Uterus (tissue), 4 donors: ENCODE measurements around the gene DDX41. TPM values are rescaled to one million over a fixed set of nuclear protein-coding genes. Genes with fewer than 3 reads are reported as not detected.

Experiments
- DNase-seq, 2 donors: peaks; one replicate each; pipeline ENCODE4 v3.0.0-alpha.2; 2019 to 2020
- H3K27ac ChIP-seq, 2 donors: fragments of 200-600 bp; sonication (generic); 1 replicate in 1 of 2; 2 replicates in 1 of 2; pipeline ENCODE4 v1.5.1; 2016 to 2018
- H3K27me3 ChIP-seq, 2 donors: fragments of 200-600 bp; sonication (generic); one replicate each; pipeline ENCODE4 v1.5.1; 2018 to 2019; ENCODE audit warnings: control low read depth in 1 of 2
- H3K36me3 ChIP-seq, 2 donors: fragments of 200-600 bp; sonication (generic); one replicate each; pipeline ENCODE4 v1.5.1; 2019; ENCODE audit warnings: control low read depth in 1 of 2
- H3K4me1 ChIP-seq, 2 donors: fragments of 200-600 bp; sonication (generic); one replicate each; pipeline ENCODE4 v1.5.1; 2018 to 2019; ENCODE audit warnings: control low read depth in 1 of 2
- H3K4me3 ChIP-seq, 2 donors: fragments of 200-600 bp; sonication (generic); 1 replicate in 1 of 2; 2 replicates in 1 of 2; pipeline ENCODE4 v1.5.1; 2018 to 2019; ENCODE audit warnings: mild to moderate bottlenecking in 1 of 2
- H3K9me3 ChIP-seq, 2 donors: fragments of 200-600 bp; sonication (generic); one replicate each; pipeline ENCODE4 v1.5.1; 2019; ENCODE audit warnings: control low read depth in 1 of 2
- POLR2A ChIP-seq, 2 donors: fragments of 450-650 bp; IDR thresholded peaks; one replicate each; pipeline ENCODE4 v1.6.1; 2016; ENCODE audit warnings: antibody characterized with exemption in 2 of 2, mild to moderate bottlenecking in 1 of 2, moderate library complexity in 1 of 2
- intact Hi-C: fragments of 100-400 bp; cut with DNase I; formaldehyde crosslinking; loops from one replicate; pipeline ENCODE4 v1.15.1; 2023; ENCODE audit warnings: low total_unique reads
- total RNA-seq, 4 donors: library from RNA; depleted of rRNA in 3 of 4; stranded (reverse); fragments of >200 nt in 3 of 4; gene quantifications; one replicate each; pipeline versions ENCODE4 v1.1.0 to v1.2.4, GENCODE V29; 2014 to 2023
- TF ChIP-seq, protein P1 (sequence below), 4 experiments: fragments of 200-600 bp in 2 of 4; fragments of 450-650 bp in 2 of 4; sonication (generic) in 2 of 4; IDR thresholded peaks; one replicate each; pipeline ENCODE4 v1.5.1; 2016 to 2019; ENCODE audit warnings: antibody characterized with exemption in 4 of 4, mild to moderate bottlenecking in 2 of 4, moderate library complexity in 1 of 4
- donor health status: DM: yes; HTN: yes; CAD: no.

DDX41 gene
- total RNA-seq, 4 donors from 2014 or later, result 61.0 to 146 (median 95.6) TPM

DNA sequence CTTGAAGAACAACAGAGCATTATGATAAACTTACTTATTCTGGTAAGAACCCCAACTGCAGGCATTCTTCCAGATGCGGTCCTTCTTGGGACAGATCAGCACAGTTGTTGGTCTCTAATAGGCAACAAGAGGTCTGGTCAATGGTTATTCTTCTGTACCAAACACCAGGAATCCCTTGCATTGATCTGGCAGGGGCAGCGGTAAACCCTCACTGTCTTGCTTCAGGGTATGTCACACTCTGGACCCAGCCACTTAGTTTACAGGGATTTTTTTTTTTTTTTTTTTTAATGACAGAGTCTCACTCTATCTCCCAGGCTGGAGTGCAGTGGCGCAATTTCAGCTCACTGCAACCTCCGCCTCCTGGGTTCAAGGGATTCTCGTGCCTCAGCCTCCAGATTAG is 38.9 kb upstream of the DDX41 start:
- Histone ChIP-seq H3K4me1 (peaks cover 7 to 12% of the 10 kb centered on the region in 2 donors), H3K4me3 (no peak overlapping the region), H3K36me3 (no peaks in the 10 kb centered on the region), H3K27ac (no peak overlapping the region), H3K27me3 (no peaks in the 10 kb centered on the region), H3K9me3 (no peaks in the 10 kb centered on the region)
- intact Hi-C loops, result no loop called here
- TF ChIP-seq POLR2A (IDR thresholded peaks at IDR 0.05), result no peak
- TF ChIP-seq, protein P1, sequence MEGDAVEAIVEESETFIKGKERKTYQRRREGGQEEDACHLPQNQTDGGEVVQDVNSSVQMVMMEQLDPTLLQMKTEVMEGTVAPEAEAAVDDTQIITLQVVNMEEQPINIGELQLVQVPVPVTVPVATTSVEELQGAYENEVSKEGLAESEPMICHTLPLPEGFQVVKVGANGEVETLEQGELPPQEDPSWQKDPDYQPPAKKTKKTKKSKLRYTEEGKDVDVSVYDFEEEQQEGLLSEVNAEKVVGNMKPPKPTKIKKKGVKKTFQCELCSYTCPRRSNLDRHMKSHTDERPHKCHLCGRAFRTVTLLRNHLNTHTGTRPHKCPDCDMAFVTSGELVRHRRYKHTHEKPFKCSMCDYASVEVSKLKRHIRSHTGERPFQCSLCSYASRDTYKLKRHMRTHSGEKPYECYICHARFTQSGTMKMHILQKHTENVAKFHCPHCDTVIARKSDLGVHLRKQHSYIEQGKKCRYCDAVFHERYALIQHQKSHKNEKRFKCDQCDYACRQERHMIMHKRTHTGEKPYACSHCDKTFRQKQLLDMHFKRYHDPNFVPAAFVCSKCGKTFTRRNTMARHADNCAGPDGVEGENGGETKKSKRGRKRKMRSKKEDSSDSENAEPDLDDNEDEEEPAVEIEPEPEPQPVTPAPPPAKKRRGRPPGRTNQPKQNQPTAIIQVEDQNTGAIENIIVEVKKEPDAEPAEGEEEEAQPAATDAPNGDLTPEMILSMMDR (IDR thresholded peaks at IDR 0.05), result no peak
- DNase-seq, result no peak

DNA sequence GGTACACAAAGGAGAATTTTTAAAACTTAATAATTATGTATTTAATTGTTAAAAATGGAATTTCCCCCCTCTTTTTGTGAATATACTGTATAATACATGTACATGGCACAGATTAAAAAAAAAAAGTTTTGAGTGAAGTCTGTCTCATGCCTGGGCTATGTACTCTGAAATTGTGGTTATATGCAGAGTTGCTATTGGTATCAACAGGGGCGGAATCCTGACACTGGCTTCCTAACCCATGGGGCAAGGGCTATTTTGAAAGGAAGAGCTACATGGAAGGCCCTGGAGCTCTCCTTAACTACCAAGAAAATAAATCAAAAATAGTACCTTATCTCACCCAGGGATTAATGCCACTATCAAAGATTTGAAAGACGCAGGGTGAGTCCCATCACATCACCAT is 38.5 kb upstream of the DDX41 start:
- no peak for DNase-seq
- no peak overlapping the region for H3K27ac ChIP-seq
- TF ChIP-seq POLR2A (IDR thresholded peaks at IDR 0.05), result no peak
- TF ChIP-seq, protein P1 (IDR thresholded peaks at IDR 0.05), result no peak
- no peaks in the 10 kb centered on the region for H3K36me3 ChIP-seq
- H3K9me3 ChIP-seq, result no peaks in the 10 kb centered on the region
- no peaks in the 10 kb centered on the region for H3K27me3 ChIP-seq
- peak overlapping the region in 1 of 2 donors; percentile 93 for H3K4me3 ChIP-seq
- intact Hi-C loops, result no loop called here
- H3K4me1 ChIP-seq, result peaks cover 7 to 12% of the 10 kb centered on the region in 2 donors

DNA sequence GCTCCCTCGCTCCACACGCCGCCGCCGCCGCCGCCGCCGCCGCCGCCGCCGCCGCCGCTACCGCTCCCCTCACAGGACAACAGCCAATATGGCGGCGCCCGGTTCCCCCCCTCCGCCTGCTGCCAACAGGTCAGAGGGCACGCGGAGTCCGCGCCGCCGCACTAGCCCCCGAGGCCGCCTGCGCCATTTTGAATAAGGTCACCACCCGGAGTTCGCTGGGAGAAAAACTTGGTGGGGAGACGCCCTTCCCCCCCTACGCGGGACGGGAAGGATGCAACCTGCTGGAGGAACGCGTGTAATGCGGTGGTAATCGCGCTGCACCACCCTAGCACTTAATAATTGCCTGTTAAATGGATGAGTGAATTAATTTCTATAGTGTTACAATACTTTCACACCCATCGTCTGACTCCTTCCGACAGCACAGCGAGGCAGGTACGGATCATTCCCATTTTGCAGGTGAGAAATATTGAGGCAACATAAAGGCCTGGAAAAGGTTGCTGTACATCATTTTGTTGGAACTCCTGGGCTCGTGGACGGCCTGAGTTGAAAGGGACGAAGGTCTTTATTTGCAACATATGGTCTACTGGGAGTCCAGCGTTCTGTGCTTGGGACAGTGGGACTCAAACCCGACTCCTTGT is 37.8 kb upstream of the DDX41 start, which contains the start of gene FAM193B:
Gene FAM193B, minus strand, starts transcription at position 90 of the 638 bp plus-strand sequence. CDS start 105 bp downstream, outside the sequence.
- peak; percentile 93 to 95 for DNase-seq
- Histone ChIP-seq H3K27me3 (no peaks in the 10 kb centered on the region), H3K4me3 (peak within 1 kb of the TSS; percentile 93 to 95), H3K36me3 (no peaks in the 10 kb centered on the region), H3K4me1 (peaks cover 7 to 12% of the 10 kb centered on the region in 2 donors), H3K9me3 (no peaks in the 10 kb centered on the region), H3K27ac (peak within 1 kb of the TSS; percentile 81 to 89)
- intact Hi-C loops, result no loop called here
- TF ChIP-seq, protein P1 (IDR thresholded peaks at IDR 0.05), result peak in 3 of 4 experiments; percentile 9 to 35 (median 24)
- peak in 1 of 2 donors; percentile 40 for TF ChIP-seq POLR2A (IDR thresholded peaks at IDR 0.05)

DNA sequence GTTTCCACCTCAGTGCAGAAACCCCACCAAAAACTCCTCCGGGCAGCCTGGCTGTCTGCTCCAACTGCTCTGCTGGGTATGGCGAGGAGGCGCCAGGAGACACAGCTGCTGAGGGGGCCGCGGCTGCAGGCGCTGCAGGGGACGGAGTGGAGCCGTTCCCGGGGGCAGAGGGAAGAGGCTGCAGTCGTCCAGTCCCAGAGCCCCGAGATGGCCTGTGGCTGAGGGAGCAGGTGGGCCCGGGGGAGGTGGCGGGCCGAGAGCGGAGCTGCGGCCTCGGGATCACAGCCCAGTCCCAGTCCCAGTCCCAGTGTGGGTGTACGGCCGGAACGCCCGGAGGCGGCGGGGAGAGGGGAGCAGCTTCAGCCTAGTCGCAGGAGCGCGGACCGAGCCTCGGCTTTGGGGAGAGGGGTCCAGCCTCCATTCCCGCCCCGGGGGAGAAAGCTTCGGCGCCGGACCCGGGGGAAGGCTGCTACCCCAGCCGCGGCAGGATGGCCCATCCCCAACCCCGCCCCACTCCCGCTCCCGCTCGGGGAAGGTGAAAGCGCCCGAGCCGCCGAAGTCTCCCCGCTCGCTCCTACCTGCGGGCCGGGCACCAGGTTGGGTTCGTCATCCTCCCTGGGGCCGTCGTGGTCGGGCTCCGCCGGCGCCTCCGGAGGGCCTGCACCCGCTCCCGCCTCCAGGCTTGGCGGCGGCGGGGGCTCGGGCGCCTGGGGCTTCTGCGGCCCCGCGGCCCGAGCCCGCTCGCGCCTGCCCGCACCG is 37.1 kb upstream of the DDX41 start:
- no peaks in the 10 kb centered on the region for H3K9me3 ChIP-seq
- H3K4me1 ChIP-seq, result peaks cover 7 to 12% of the 10 kb centered on the region in 2 donors
- peak overlapping the region; percentile 93 to 95 for H3K4me3 ChIP-seq
- peak in 1 of 2 donors; percentile 51 for DNase-seq
- TF ChIP-seq POLR2A (IDR thresholded peaks at IDR 0.05), result no peak
- TF ChIP-seq, protein P1 (IDR thresholded peaks at IDR 0.05), result no peak
- no peaks in the 10 kb centered on the region for H3K36me3 ChIP-seq
- H3K27me3 ChIP-seq, result no peaks in the 10 kb centered on the region
- intact Hi-C loops, result no loop called here
- peak overlapping the region; percentile 81 to 89 for H3K27ac ChIP-seq
